Skin of body (tissue), 2 donors: ENCODE data around the gene FAM181A. TPM values are rescaled to one million over a fixed set of nuclear protein-coding genes. Genes with fewer than 3 reads are reported as not detected.

Experiments used
- DNase-seq: peaks from one replicate; lab custom pipeline; 2025; lab: John Stamatoyannopoulos, UW
- total RNA-seq: library from RNA; depleted of rRNA; stranded (reverse); fragments of >200 nt; gene quantifications from one replicate; pipeline ENCODE4 v1.2.3, GENCODE V29; 2014

FAM181A gene
- total RNA-seq, 1 donor from 2014 or later = not detected

DNA sequence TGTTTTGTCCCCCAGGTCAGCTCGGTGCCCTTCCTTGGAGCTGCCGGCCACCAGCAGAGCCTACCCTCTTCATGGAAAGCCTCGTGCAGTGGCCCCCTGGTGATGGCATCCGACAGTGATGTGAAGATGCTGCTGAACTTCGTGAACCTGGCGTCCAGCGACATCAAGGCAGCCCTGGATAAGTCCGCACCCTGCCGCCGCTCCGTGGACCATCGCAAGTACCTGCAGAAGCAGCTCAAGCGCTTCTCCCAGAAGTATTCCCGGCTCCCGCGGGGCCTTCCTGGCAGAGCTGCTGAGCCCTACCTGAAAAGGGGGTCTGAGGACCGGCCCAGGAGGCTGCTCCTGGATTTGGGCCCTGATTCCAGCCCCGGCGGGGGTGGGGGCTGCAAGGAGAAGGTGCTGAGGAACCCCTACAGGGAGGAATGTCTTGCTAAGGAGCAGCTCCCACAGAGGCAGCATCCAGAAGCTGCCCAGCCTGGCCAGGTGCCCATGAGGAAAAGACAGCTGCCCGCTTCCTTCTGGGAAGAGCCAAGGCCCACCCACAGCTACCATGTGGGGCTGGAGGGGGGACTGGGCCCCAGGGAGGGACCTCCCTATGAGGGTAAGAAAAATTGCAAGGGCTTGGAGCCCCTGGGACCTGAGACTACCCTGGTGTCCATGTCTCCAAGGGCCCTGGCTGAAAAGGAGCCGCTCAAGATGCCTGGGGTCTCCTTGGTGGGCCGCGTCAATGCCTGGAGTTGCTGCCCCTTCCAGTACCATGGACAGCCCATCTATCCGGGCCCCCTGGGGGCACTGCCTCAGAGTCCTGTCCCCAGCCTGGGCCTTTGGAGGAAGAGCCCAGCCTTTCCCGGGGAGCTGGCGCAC, 1.3 kb downstream of the FAM181A start:
- no peak for DNase-seq

GRCh38 chr14:93929048-93929535, 1.9 kb downstream of the FAM181A start:
- DNase-seq = no peak

DNA sequence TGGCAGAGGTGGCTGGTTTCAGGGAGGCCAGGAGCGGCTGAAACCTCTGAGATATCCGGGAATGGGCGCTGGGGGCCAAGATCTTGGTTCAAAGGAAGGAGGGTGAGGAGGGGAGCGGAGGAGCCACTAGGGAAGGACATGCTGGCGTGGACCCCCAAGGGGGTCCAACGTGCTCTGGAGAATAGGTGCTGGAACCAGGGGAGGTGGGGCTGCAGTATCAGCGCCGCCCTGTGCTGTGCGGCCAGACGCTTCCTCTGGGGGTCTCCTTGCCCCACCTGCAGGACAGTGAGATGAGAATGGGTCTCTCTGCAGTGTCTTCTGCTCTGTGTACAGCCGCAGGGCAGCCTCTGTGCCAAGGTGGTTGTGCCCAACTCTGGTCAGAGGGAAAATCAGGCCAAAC, 2.5 kb downstream of the FAM181A start:
- DNase-seq = no peak

- no peak for DNase-seq
Observed at GRCh38 chr14:93930296-93930988, 3.3 kb downstream of the FAM181A start.

- no peak for DNase-seq
Observed at GRCh38 chr14:93930989-93931307, 3.8 kb downstream of the FAM181A start.

DNA sequence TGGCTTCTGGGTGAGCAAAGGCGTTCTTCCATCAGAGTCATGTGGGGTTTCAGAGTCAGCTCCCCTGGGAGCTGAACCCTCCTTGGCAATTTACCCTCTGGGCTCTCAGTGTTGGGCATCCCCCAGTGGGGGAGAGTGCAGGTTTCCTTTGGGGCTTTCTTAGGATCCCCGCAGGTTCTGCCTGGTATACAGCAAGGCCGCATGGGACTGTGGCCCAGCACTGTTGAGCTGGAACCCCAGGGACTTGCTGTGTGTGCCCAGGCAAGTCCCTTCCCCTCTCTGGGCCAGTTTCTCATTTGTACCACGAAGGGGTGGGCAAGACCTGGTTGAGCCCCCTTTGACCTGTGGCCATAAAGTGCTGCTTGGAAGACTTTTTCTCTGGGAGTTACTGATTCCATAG, 5.5 kb downstream of the FAM181A start:
- no peak for DNase-seq

- no peak for DNase-seq
Observed at GRCh38 chr14:93935213-93935612, 8.1 kb downstream of the FAM181A start.

DNA sequence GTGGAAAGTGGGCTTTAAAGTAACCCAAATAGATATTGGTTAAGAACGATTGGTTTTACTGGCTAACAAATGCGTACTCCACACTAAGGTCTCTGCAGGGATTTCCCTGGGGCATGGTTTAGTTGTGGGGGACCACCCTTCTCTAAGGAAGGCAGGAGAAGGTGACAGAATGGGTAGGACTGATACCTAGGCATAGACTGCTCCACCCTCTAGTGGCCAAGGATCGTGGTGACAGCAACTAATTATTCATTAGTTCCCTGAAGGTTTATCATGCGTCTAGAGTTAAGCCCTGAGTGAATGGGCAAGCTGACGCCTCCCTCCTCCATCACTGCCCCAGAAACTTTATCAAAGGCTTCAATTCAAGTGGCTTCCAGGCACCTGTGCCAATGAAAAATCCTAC, 9.1 kb downstream of the FAM181A start:
- DNase-seq = no peak

GRCh38 chr14:93936926-93937325, 9.8 kb downstream of the FAM181A start:
- DNase-seq = no peak

GRCh38 chr14:93937519-93937918, 10.4 kb downstream of the FAM181A start:
- DNase-seq = no peak

- DNase-seq = no peak
Observed at GRCh38 chr14:93938751-93939303, 11.7 kb downstream of the FAM181A start.

DNA sequence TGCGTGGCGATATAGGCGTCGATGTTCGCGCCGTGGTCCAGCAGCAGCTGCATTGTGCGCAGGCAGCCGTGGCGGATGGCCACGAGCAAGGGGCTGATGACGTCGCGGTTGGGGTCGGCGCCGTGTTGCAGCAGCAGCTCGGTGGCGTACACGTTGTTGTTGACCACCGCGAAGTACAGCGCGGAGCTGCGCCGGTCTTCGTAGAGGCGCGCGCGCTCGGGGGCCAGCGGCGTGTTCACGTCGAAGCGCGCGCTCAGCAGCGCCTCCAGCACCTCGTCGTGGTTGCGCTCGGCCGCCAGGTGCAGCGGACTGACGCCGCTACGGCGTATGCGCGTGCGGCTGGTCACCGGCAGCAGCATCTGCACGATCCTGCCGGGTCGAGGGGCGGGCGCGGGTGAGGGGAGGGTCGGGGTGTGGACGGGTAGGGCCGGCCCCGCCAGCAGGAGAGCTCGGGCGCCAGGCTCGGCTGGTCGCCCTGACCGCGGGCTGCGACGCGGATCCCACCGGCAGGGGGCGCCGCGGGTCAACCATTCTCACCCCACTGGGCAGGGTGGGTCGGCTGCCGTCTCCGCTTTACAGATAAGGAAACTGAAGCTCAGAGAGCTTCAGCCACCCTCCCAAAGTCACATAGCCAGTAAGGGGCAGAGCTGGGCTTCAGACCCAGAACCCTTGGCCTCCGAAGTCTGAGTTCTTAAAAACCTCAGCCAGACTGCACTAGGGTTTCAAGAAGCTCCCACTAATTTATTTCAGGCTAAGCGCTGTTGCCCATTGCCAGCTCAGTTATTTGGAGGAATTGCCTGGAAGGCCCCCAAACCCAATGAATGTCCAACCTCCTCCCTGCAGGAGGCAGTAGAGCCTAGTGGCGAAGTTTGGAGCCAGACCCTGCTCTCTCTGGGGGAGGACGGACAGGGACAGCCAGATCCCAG, 12.4 kb downstream of the FAM181A start:
- no peak for DNase-seq

- DNase-seq = no peak
Observed at GRCh38 chr14:93940437-93940836, 13.3 kb downstream of the FAM181A start.

GRCh38 chr14:93941293-93941910, 14.3 kb downstream of the FAM181A start:
- no peak for DNase-seq

DNA sequence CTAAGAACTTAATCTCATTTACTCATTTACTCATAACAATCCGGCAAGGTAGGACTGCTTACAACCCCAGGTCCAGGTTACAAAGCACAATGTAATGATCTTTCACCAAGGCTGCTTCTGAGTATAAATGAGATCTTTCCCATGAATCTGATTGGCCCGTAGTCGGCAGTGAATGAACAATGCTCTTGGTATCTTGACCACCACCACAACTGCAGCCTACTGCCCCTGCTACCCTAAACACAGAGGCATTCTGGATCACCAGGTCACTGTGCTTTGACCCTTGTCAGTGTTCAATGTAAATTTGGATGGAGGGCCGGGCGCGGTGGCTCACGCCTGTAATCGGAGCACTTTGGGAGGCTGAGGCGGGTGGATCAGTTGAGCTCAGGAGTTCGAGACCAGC, 15.9 kb downstream of the FAM181A start:
- DNase-seq = no peak

GRCh38 chr14:93943930-93944329, 16.8 kb downstream of the FAM181A start:
- DNase-seq = no peak

DNA sequence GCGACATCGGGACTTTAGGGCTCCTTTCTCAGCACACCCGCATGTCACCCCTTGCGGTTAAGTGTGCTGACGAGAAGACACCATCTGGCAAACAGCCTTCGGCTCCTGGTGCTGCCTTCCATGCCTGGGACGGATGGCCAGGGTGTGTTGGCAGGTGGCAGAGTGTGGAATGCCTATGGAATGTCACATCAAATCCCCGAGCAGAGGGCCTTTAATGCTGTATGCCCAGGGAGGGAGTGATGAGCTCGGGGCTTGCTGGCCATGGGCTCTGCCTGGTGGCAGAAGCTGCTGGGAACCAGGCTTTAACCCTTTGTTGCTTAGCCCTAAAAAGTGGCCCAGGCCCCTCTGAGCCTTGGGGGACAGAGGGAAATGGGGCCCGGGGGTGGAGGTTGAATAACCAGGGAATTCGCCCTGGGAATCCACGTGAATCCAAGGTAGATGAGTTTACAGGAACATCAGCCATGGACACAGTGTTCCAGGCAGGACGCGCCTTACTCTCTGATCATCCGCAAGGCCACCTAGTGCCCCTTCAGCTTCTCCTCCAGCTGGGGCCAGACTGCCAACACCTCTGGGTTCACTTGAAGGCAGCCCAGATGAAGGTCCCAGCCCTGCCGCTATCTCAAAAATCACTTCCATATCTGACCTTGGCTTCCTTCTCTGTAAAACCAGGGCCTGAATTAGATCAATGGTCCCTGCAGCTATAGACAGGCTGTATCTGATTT, 17.4 kb downstream of the FAM181A start:
- no peak for DNase-seq

DNA sequence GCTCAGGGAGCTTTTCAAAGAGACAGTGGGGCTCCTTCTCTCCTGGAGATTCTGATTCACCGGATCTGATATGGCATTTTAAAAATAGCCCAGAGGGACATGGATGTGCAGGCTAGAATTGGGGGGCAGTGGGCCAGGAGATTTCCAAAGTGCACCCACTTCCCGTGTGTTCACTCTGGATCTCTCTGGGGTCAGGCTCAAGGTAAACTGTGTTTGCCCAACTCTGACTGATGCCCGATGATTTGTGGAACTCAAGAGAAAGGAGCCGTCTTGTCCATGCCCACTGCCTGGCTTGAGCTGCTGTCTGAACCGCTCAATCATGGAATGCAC, 17.9 kb downstream of the FAM181A start:
- DNase-seq = no peak

GRCh38 chr14:93946104-93946503, 19.0 kb downstream of the FAM181A start:
- DNase-seq = no peak

GRCh38 chr14:93946541-93947090, 19.5 kb downstream of the FAM181A start:
- no peak for DNase-seq
